Measurements from ENCODE around the gene ABCC3.

GRCh38 chr17:50649042-50649908, 14.6 kb downstream of the ABCC3 start:
- TF ChIP-seq CTCF (conservative IDR thresholded peaks at IDR 0.05) (no peak), ZFX (IDR thresholded peaks at IDR 0.05) (no peak)
